MM.1S (cell line): ENCODE measurements around the gene STRADA.

Source experiments
- DNase-seq: peaks from one replicate; pipeline ENCODE4 v3.0.0-alpha.2; 2015
- H2AFZ ChIP-seq: fragments of 300-600 bp; sonication (generic); 2 replicates; pipeline ENCODE4 v1.6.0; 2016; ENCODE audit warnings: antibody characterized with exemption, low read length
- H3F3A ChIP-seq: fragments of 300-600 bp; sonication (generic); 2 replicates; pipeline ENCODE4 v1.6.1; 2016; ENCODE audit warnings: mild to moderate bottlenecking, antibody characterized with exemption, low read length, moderate library complexity, mixed read lengths; ENCODE audit not compliant: insufficient read depth
- H3K27ac ChIP-seq: fragments of 300-600 bp; sonication (generic); 2 replicates; pipeline ENCODE4 v1.5.1; 2016; ENCODE audit warnings: mild to moderate bottlenecking, low read length
- H3K27me3 ChIP-seq: fragments of 300-600 bp; sonication (generic); replicated peaks from 2 replicates; pipeline ENCODE4 v1.6.0; 2016; ENCODE audit warnings: low read length; ENCODE audit not compliant: insufficient read depth
- H3K36me3 ChIP-seq: fragments of 300-600 bp; sonication (generic); replicated peaks from 2 replicates; pipeline ENCODE4 v1.6.1; 2016; ENCODE audit warnings: mild to moderate bottlenecking, low read length, mixed read lengths; ENCODE audit not compliant: insufficient read depth
- H3K4me1 ChIP-seq: fragments of 300-600 bp; sonication (generic); 2 replicates; pipeline ENCODE4 v1.6.1; 2016; ENCODE audit warnings: low read length, mixed read lengths
- H3K4me2 ChIP-seq: fragments of 300-600 bp; sonication (generic); 2 replicates; pipeline ENCODE4 v1.6.0; 2016; ENCODE audit warnings: low read depth, low read length
- H3K4me3 ChIP-seq: fragments of 300-600 bp; sonication (generic); 2 replicates; pipeline ENCODE4 v1.5.1; 2016; ENCODE audit warnings: low read length, mixed read lengths
- H3K79me2 ChIP-seq: fragments of 300-600 bp; sonication (generic); 2 replicates; pipeline ENCODE4 v1.6.1; 2016; ENCODE audit warnings: mixed run types, low read length, mixed read lengths
- H3K9ac ChIP-seq: fragments of 300-600 bp; sonication (generic); 2 replicates; pipeline ENCODE4 v1.6.1; 2016; ENCODE audit warnings: low read length, mixed read lengths
- H3K9me2 ChIP-seq: fragments of 300-600 bp; sonication (generic); replicated peaks from 2 replicates; pipeline ENCODE4 v1.6.1; 2016; ENCODE audit warnings: mild to moderate bottlenecking, low read length, mixed read lengths; ENCODE audit not compliant: insufficient read depth
- H3K9me3 ChIP-seq: fragments of 300-600 bp; sonication (generic); replicated peaks from 2 replicates; pipeline ENCODE4 v1.6.1; 2016; ENCODE audit warnings: mild to moderate bottlenecking, low read length, mixed read lengths; ENCODE audit not compliant: insufficient read depth
- H4K20me1 ChIP-seq: fragments of 300-600 bp; sonication (generic); 2 replicates; pipeline ENCODE4 v1.6.1; 2016; ENCODE audit warnings: mild to moderate bottlenecking, low read length, moderate library complexity, mixed read lengths; ENCODE audit not compliant: insufficient read depth
- EZH2 ChIP-seq: fragments of 300-600 bp; sonication (generic); optimal IDR thresholded peaks from 2 replicates; pipeline ENCODE3; 2017; ENCODE audit warnings: low read depth, mild to moderate bottlenecking, antibody characterized with exemption, low read length, mixed read lengths
- EZH2phosphoT487 ChIP-seq: fragments of 300-600 bp; sonication (generic); IDR thresholded peaks from 2 replicates; pipeline ENCODE4 v1.6.1; 2018; ENCODE audit warnings: antibody characterized with exemption, low read length
- TF ChIP-seq, protein P1 (sequence below): fragments of 300-600 bp; sonication (generic); IDR thresholded peaks from 2 replicates; pipeline ENCODE4 v1.5.1; 2016; ENCODE audit warnings: antibody characterized with exemption, low read length, mixed read lengths

Gene STRADA

DNA sequence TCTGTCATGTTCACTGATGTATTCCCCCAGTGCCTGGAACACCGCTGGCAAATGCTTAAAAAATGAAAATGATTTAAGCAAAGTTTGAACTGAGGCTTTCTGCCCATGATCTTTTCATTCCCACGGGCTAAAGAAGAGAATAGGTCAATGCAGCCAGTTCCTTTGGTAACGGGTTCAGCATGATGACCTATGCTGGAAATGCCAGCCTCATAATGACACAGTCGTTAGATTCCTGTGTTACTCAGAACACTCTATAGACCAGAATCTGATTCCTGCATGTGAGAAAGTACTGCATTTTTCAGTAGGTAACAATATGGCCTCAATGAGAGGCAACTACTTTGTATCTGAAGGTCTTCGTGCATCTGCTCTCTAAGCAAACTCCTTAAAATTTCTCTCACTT is 22.6 kb downstream of the STRADA start:
- H3K27ac ChIP-seq, result no peak overlapping the region
- no peaks in the 10 kb centered on the region for H3K79me2 ChIP-seq
- H3K9me2 ChIP-seq, result no peaks in the 10 kb centered on the region
- no peak overlapping the region for H3K9ac ChIP-seq
- H3K36me3 ChIP-seq, result no peaks in the 10 kb centered on the region
- no peaks in the 10 kb centered on the region for H3F3A ChIP-seq
- no peak overlapping the region for H2AFZ ChIP-seq
- no peaks in the 10 kb centered on the region; the same call in 1 of the 2 replicates for H4K20me1 ChIP-seq
- H3K4me3 ChIP-seq, result no peak overlapping the region
- H3K9me3 ChIP-seq, result no peaks in the 10 kb centered on the region
- no peaks in the 10 kb centered on the region for H3K4me1 ChIP-seq
- DNase-seq, result no peak
- H3K27me3 ChIP-seq, result no peaks in the 10 kb centered on the region
- no peak for TF ChIP-seq EZH2
- TF ChIP-seq, protein P1, sequence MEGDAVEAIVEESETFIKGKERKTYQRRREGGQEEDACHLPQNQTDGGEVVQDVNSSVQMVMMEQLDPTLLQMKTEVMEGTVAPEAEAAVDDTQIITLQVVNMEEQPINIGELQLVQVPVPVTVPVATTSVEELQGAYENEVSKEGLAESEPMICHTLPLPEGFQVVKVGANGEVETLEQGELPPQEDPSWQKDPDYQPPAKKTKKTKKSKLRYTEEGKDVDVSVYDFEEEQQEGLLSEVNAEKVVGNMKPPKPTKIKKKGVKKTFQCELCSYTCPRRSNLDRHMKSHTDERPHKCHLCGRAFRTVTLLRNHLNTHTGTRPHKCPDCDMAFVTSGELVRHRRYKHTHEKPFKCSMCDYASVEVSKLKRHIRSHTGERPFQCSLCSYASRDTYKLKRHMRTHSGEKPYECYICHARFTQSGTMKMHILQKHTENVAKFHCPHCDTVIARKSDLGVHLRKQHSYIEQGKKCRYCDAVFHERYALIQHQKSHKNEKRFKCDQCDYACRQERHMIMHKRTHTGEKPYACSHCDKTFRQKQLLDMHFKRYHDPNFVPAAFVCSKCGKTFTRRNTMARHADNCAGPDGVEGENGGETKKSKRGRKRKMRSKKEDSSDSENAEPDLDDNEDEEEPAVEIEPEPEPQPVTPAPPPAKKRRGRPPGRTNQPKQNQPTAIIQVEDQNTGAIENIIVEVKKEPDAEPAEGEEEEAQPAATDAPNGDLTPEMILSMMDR, result no peak
- TF ChIP-seq EZH2phosphoT487, result no peak
- no peak overlapping the region for H3K4me2 ChIP-seq

- Histone ChIP-seq H3K9me2 (no peaks in the 10 kb centered on the region), H3K79me2 (no peaks in the 10 kb centered on the region), H4K20me1 (no peaks in the 10 kb centered on the region), H3K36me3 (no peaks in the 10 kb centered on the region), H3K9me3 (no peaks in the 10 kb centered on the region), H3K4me1 (no peaks in the 10 kb centered on the region), H3K4me3 (no peak overlapping the region), H3K27me3 (no peaks in the 10 kb centered on the region), H2AFZ (no peak overlapping the region), H3K27ac (no peak overlapping the region), H3K9ac (no peak overlapping the region), H3K4me2 (no peak overlapping the region), H3F3A (no peaks in the 10 kb centered on the region)
- no peak for DNase-seq
- TF ChIP-seq, protein P1, result no peak
- TF ChIP-seq EZH2, result no peak
- TF ChIP-seq EZH2phosphoT487, result no peak
Observed at GRCh38 chr17:63716426-63716825, 25.2 kb downstream of the STRADA start.

DNA sequence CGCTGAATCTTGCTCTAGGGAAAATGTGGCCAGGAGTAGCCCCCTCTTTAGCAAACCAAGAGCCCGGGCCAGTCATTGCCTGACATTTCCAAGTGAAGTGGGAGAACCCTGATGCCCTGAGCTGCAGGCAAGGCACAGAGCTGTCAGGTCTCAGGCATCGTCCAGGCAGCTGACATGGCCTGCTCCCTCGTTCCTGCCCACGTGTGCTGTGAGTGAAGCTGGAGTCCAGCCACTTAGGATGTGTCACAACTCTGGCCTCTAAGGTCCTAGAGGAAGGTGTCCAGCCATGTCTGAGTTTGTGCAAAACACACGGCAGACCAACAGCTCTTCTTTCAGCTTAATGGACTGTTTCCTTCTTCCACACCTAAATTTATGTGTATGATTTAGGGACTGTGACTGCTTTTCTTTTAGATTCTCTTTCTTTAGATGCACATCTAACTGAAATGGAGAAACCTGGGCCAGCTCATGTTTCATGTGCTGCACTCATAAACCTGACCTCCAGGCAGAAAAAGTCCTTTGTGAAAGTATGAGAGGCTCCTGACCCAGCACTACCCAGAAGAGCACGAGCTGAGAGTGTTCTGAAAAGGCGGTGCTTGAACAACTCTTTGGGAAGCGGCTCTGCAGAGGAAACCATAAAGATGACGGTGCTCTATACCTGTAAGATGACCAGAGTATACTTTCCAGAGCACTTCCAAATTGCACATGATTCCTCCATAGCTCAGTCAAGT is 26.9 kb downstream of the STRADA start:
- H3K9me3 ChIP-seq, result no peaks in the 10 kb centered on the region
- no peaks in the 10 kb centered on the region for H4K20me1 ChIP-seq
- no peak overlapping the region for H3K27ac ChIP-seq
- DNase-seq, result no peak
- H3K9ac ChIP-seq, result no peak overlapping the region
- H3K27me3 ChIP-seq, result no peaks in the 10 kb centered on the region
- H3K4me3 ChIP-seq, result no peak overlapping the region
- no peaks in the 10 kb centered on the region for H3F3A ChIP-seq
- H3K36me3 ChIP-seq, result no peaks in the 10 kb centered on the region
- TF ChIP-seq EZH2 (no peak), EZH2phosphoT487 (no peak)
- TF ChIP-seq, protein P1, result no peak
- no peaks in the 10 kb centered on the region for H3K79me2 ChIP-seq
- no peak overlapping the region for H2AFZ ChIP-seq
- H3K9me2 ChIP-seq, result no peaks in the 10 kb centered on the region
- H3K4me1 ChIP-seq, result no peaks in the 10 kb centered on the region
- no peak overlapping the region for H3K4me2 ChIP-seq
